Neutrophil (primary cell): Measurements from ENCODE around the gene ITGA7.

Source experiments
- H3K27ac ChIP-seq: fragments of 200-600 bp; sonication (generic); 2 replicates; pipeline ENCODE4 v1.5.1; 2016; ENCODE audit warnings: mild to moderate bottlenecking, moderate library complexity
- H3K27me3 ChIP-seq: fragments of 200-600 bp; sonication (generic); 2 replicates; pipeline ENCODE4 v1.6.0; 2016; ENCODE audit warnings: mild to moderate bottlenecking
- H3K36me3 ChIP-seq: fragments of 200-600 bp; sonication (generic); 2 replicates; pipeline ENCODE4 v1.5.1; 2017
- H3K4me1 ChIP-seq, 2 experiments: fragments of 200-600 bp in 1 of 2; sonication (generic) in 1 of 2; 1 replicate in 1 of 2; 2 replicates in 1 of 2; pipeline versions ENCODE4 v1.5.1 to v1.6.1; 2013 to 2016; ENCODE audit warnings: low read depth in 1 of 2, low read length in 1 of 2, mild to moderate bottlenecking in 1 of 2, moderate library complexity in 1 of 2; ENCODE audit not compliant: control insufficient read depth in 1 of 2, insufficient read depth in 1 of 2
- H3K4me3 ChIP-seq, 2 experiments: fragments of 200-600 bp in 1 of 2; sonication (generic) in 1 of 2; 1 replicate in 1 of 2; 2 replicates in 1 of 2; pipeline ENCODE4 v1.5.1; 2013 to 2016; ENCODE audit warnings: low read depth in 1 of 2, low read length in 1 of 2, mild to moderate bottlenecking in 1 of 2, moderate library complexity in 1 of 2
- H3K9me3 ChIP-seq: fragments of 200-600 bp; sonication (generic); 2 replicates; pipeline ENCODE4 v1.5.1; 2016
- TF ChIP-seq, protein P1 (sequence below): fragments of 200-600 bp; sonication (generic); IDR thresholded peaks from 2 replicates; pipeline ENCODE4 v1.5.1; 2016; ENCODE audit warnings: antibody characterized with exemption

ITGA7 gene

DNA sequence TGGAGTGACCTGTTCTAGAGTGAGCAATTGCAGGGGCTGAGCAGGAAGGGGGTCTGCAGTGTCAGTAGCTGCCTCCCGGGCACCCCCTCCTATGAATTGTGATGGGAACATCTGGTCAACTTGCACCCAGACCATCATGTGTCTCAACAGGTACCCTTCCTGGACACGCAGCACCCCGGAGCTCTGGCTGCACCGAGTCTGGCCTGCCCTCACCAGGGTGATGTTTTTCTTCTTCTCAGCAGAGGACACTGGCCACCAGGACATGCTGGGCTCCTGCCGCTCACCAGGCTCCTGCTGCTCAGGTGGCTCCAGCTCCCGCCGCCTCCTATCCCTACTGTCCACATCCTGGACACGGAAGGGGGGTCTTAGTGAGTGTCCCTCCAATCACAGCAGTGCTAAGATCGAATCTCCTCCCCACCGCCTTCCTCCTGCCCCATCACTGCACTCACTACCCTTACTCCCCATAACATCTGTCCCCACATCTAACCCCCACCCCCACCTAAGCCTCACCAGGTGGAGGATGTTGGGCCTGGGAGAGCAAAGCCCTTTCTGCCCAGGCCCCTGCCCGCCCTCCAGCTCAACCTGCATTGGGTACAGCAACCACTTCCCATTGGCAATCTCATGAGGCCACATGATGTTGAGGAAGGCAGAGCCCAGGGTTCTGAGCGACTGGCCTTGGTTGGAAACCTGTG is 14.9 kb downstream of the ITGA7 start:
- Histone ChIP-seq H3K4me1 (no peaks in the 10 kb centered on the region), H3K4me3 (no peak overlapping the region), H3K27ac (no peak overlapping the region), H3K9me3 (no peaks in the 10 kb centered on the region), H3K36me3 (no peaks in the 10 kb centered on the region), H3K27me3 (no peaks in the 10 kb centered on the region)
- TF ChIP-seq, protein P1, sequence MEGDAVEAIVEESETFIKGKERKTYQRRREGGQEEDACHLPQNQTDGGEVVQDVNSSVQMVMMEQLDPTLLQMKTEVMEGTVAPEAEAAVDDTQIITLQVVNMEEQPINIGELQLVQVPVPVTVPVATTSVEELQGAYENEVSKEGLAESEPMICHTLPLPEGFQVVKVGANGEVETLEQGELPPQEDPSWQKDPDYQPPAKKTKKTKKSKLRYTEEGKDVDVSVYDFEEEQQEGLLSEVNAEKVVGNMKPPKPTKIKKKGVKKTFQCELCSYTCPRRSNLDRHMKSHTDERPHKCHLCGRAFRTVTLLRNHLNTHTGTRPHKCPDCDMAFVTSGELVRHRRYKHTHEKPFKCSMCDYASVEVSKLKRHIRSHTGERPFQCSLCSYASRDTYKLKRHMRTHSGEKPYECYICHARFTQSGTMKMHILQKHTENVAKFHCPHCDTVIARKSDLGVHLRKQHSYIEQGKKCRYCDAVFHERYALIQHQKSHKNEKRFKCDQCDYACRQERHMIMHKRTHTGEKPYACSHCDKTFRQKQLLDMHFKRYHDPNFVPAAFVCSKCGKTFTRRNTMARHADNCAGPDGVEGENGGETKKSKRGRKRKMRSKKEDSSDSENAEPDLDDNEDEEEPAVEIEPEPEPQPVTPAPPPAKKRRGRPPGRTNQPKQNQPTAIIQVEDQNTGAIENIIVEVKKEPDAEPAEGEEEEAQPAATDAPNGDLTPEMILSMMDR = no peak

DNA sequence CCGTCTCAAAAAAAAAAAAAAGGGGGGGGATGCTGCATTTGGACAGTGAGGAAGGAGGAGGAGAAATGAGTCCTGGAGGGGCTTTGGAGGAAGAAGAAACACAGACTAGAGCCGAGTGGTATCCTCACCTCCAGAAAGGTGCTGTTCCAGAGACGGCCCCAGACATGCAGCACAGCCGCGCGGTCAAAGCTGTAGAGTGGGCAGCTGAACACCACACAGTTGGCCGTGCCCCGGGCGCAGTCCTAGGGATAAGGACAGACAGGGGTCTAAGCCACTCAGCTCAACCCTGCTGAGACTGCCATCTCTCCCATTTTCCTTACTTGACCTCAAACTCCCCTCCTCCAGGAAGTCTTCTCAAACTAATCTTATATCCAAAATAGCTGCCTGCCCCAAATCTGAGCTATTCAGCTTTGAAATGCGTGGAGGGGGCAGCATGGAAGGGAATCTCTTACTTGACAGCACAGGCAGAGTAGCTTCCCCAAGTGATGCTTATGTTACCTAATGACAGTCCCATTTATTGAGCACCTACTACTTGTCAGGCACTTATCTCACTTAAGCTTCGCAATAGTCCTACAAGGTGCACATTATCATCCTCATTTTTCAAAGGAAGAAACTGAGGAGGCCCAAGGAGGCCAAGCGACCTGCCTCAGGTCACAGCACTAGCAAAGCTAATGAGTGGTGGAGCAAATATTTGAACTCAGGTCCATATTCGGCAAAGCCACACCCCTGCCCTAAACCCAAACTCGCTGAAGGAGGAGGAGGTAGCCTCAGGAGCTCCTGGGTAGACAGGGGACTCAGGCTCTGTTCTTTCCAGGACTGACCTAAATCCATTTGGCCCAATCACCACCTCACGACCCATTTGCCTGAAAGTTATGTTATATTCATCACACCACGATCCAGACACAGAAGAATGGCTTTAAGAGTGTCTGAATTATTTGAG is 18.7 kb downstream of the ITGA7 start:
- Histone ChIP-seq H3K4me3 (no peak overlapping the region), H3K4me1 (no peaks in the 10 kb centered on the region), H3K27me3 (no peaks in the 10 kb centered on the region), H3K27ac (no peak overlapping the region), H3K36me3 (no peaks in the 10 kb centered on the region), H3K9me3 (no peaks in the 10 kb centered on the region)
- TF ChIP-seq, protein P1 = no peak

DNA sequence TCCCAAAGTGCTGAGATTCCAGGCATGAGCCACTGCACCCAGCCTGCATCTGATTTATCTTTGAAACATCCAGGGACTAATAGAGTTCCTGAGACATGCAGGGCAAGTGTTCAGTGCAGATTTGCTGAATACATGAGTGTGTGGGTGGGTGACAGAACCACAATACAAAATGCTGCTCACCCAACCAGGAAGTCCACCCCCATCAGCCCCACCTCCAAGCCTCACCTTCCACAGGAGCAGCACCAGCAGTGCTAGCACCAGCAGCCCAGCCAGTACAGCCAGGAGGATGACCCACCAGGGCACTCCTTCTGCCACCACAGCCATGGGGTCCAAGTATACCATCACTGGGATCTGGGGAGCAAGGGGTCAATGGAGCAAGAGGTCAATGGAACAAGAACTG is 20.0 kb downstream of the ITGA7 start:
- no peaks in the 10 kb centered on the region for H3K27me3 ChIP-seq
- H3K4me1 ChIP-seq = no peaks in the 10 kb centered on the region
- no peak overlapping the region for H3K4me3 ChIP-seq
- no peak overlapping the region for H3K27ac ChIP-seq
- no peaks in the 10 kb centered on the region for H3K36me3 ChIP-seq
- H3K9me3 ChIP-seq = no peaks in the 10 kb centered on the region
- TF ChIP-seq, protein P1 = no peak

DNA sequence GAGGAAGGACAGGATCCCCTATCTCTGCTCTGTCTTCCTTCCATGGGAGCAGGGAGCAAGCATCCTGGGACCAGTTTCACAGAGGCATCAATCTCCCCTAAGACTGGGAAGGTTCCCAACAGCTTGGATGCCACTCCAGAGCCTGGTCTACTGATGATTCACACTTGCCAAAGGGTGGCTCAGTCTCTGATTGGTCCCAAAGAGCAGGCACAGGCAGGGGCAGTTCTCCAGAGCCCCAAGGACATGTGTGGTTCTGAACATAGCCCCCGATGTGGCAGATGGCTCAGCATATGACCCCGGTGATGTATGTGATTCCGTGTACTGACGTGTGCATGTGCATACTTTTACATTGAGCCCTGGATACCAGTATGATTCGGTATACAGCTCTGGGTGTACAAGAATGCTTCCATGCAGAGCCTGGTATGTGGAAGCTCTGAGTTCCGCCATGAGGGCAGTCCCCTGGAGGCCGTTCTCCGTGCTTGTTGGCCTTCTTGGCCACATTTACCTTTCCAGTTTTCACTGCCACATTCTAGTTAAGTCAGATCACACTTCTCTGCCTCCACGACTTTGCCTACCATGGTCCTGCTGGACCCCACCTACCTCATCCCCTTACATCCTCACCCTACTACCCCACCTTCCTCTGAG is 21.2 kb downstream of the ITGA7 start:
- H3K36me3 ChIP-seq = no peaks in the 10 kb centered on the region
- H3K4me3 ChIP-seq = no peak overlapping the region
- no peak overlapping the region for H3K27ac ChIP-seq
- TF ChIP-seq, protein P1 = no peak
- H3K27me3 ChIP-seq = no peaks in the 10 kb centered on the region
- no peaks in the 10 kb centered on the region for H3K9me3 ChIP-seq
- H3K4me1 ChIP-seq = peaks cover 3 to 6% of the 10 kb centered on the region in 2 experiments

DNA sequence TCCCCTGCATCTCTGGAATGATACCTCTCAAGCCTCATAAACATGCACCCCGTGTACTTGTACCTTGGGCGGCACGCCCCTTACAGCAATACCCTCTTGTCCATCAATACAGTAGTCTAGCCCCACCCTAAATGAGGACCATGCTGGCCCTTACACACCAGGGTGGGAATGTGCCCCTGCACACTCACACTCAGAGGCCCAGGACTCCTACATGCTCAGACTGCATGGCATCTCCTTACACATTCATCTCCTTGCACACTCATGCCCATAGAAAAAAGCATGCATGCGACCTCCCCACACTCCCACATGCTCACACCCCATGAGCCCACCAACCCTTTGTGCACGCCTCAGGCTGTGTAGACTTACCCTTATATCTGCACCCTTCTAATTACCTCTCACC is 22.0 kb downstream of the ITGA7 start:
- Histone ChIP-seq H3K4me1 (peaks cover 11 to 12% of the 10 kb centered on the region in 2 experiments), H3K36me3 (no peaks in the 10 kb centered on the region), H3K4me3 (no peak overlapping the region), H3K9me3 (no peaks in the 10 kb centered on the region), H3K27ac (no peak overlapping the region), H3K27me3 (no peaks in the 10 kb centered on the region)
- TF ChIP-seq, protein P1 = no peak
